GM18507 (cell line): Measurements from ENCODE around the gene ACACA.

Experiments
- DNase-seq: peaks from one replicate; pipeline ENCODE4 v3.0.0; 2011; ENCODE audit warnings: low read depth; ENCODE audit not compliant: insufficient read length; ENCODE audit errors: extremely low spot score
- FAIRE-seq: peaks from 2 replicates; lab custom pipeline; 2011; peaks lifted over from hg19 to GRCh38; lab: Jason Lieb, UNC

The ACACA gene

GRCh38 chr17:37118366-37119137 is 288.1 kb downstream of the ACACA start:
- FAIRE-seq (no peak), DNase-seq (no peak)

GRCh38 chr17:37117373-37118142 is 289.1 kb downstream of the ACACA start:
- DNase-seq (no peak), FAIRE-seq (no peak)

GRCh38 chr17:37116671-37117185 is 289.9 kb downstream of the ACACA start:
- FAIRE-seq, result no peak
- DNase-seq, result no peak

- DNase-seq (no peak), FAIRE-seq (no peak)
Observed at GRCh38 chr17:37111329-37111728, 295.3 kb downstream of the ACACA start.

- FAIRE-seq, result no peak
Observed at GRCh38 chr17:37110746-37111145, 295.9 kb downstream of the ACACA start.

GRCh38 chr17:37109731-37110710 is 296.6 kb downstream of the ACACA start:
- no peak for DNase-seq
- FAIRE-seq, result no peak

More at GRCh38 chr17:37110746-37111145, 295.9 kb downstream of the ACACA start:
- no peak for DNase-seq

- DNase-seq, result no peak
- no peak for FAIRE-seq
Observed at GRCh38 chr17:37109106-37109505, 297.5 kb downstream of the ACACA start.

- FAIRE-seq, result no peak
- DNase-seq, result no peak
Observed at GRCh38 chr17:37107406-37108083, 299.1 kb downstream of the ACACA start.

GRCh38 chr17:37106049-37106448 is 300.6 kb downstream of the ACACA start:
- DNase-seq (no peak), FAIRE-seq (no peak)

- no peak for FAIRE-seq
- DNase-seq, result no peak
Observed at GRCh38 chr17:37103231-37103630, 303.4 kb downstream of the ACACA start.

- no peak for DNase-seq
- no peak for FAIRE-seq
Observed at GRCh38 chr17:37101306-37101705, 305.3 kb downstream of the ACACA start.

- DNase-seq (no peak), FAIRE-seq (no peak)
Observed at GRCh38 chr17:37100231-37100630, 306.4 kb downstream of the ACACA start.

- FAIRE-seq (no peak), DNase-seq (no peak)
Observed at GRCh38 chr17:37098910-37099664, 307.5 kb downstream of the ACACA start.

- DNase-seq (no peak), FAIRE-seq (no peak)
Observed at GRCh38 chr17:37098152-37098551, 308.5 kb downstream of the ACACA start.

- no peak for FAIRE-seq
- no peak for DNase-seq
Observed at GRCh38 chr17:37097154-37097553, 309.5 kb downstream of the ACACA start.

GRCh38 chr17:37096071-37096470 is 310.6 kb downstream of the ACACA start:
- FAIRE-seq (no peak), DNase-seq (no peak)

- no peak for DNase-seq
- no peak for FAIRE-seq
Observed at GRCh38 chr17:37094391-37094790, 312.2 kb downstream of the ACACA start.

GRCh38 chr17:37092701-37093100 is 313.9 kb downstream of the ACACA start:
- no peak for DNase-seq

More at GRCh38 chr17:37092701-37093100, 313.9 kb downstream of the ACACA start:
- FAIRE-seq, result no peak
